ENCODE data around the gene METRN.
"Not testable (repeated sequence)": the region's sequence is repeated elsewhere in the genome, so short reads cannot be mapped to it uniquely, and the experiment has no call there.

METRN gene

DNA sequence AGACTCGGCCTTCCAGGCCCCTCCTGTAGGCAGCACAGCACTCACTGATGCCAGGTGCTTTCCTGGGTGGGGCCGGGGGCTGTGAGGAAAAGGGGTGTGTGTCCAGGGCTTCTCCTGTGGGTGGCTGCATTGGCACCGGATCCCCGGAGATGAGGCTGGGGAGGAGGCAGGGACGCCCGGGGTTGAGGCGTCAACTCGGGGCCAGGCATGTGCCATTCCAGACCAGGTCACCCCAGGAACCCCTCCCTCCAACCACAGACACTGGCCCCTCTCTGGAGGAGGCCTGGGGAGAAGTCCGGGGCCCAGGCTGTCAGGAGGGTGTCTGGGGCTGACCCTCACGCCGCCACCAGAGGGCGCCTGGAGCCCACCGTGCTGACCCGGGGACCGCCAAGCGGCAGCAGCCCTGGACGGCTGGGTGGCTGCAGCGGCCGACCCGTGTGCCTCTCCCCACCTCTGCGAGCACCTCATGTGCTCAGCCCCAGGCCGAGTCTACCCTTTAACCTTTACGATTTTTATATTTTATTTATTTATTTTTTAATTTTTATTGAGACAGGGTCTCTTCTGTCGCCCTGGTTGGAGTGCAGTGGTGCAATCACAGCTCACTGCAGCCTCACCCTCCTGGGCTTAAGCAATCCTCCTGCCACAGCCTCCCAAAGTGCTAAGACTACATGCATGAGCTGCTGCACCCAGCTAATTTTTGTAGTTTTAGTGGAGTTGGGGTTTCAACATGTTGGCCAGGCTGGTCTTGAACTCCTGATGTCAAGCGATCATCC is 3.2 kb upstream of the METRN start (continued):
- TF ChIP-seq, protein P1, sequence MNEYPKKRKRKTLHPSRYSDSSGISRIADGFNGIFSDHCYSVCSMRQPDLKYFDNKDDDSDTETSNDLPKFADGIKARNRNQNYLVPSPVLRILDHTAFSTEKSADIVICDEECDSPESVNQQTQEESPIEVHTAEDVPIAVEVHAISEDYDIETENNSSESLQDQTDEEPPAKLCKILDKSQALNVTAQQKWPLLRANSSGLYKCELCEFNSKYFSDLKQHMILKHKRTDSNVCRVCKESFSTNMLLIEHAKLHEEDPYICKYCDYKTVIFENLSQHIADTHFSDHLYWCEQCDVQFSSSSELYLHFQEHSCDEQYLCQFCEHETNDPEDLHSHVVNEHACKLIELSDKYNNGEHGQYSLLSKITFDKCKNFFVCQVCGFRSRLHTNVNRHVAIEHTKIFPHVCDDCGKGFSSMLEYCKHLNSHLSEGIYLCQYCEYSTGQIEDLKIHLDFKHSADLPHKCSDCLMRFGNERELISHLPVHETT (tag by site-specific recombination; IDR thresholded peaks at IDR 0.05): no peak
- TF ChIP-seq KLF10 (tag by site-specific recombination; IDR thresholded peaks at IDR 0.05) (no peak), KLF1 (tag by site-specific recombination; IDR thresholded peaks at IDR 0.05) (peak; percentile 42; the same call in 1 of the 2 replicates), ZFP69B (tag by site-specific recombination; IDR thresholded peaks at IDR 0.05) (0 out of 2 replicates have a peak, but pooled peaks have one; percentile 25), ZNF621 (tag by site-specific recombination; IDR thresholded peaks at IDR 0.05) (no peak), ZNF221 (tag by site-specific recombination; IDR thresholded peaks at IDR 0.05; ENCODE audit: borderline replicate concordance) (no peak), SP7 (tag by site-specific recombination; IDR thresholded peaks at IDR 0.05) (peak; percentile 10; the same call in 1 of the 2 replicates), ZNF654 (tag by site-specific recombination; IDR thresholded peaks at IDR 0.05; ENCODE audit: low read depth) (peak; percentile 73), ZNF184 (tag by site-specific recombination; IDR thresholded peaks at IDR 0.05) (no peak), ZNF747 (tag by site-specific recombination; IDR thresholded peaks at IDR 0.05) (no peak), ZNF292 (tag by site-specific recombination; IDR thresholded peaks at IDR 0.05; ENCODE audit: borderline replicate concordance, low read depth) (no peak), ZNF561 (tag by site-specific recombination; IDR thresholded peaks at IDR 0.05; ENCODE audit: borderline replicate concordance) (peak; percentile 30; the same call in 1 of the 2 replicates), ZNF626 (tag by site-specific recombination; IDR thresholded peaks at IDR 0.05) (no peak), ZNF768 (tag by site-specific recombination; IDR thresholded peaks at IDR 0.05) (peak; percentile 10; the same call in 1 of the 2 replicates)
- TF ChIP-seq, protein P2, sequence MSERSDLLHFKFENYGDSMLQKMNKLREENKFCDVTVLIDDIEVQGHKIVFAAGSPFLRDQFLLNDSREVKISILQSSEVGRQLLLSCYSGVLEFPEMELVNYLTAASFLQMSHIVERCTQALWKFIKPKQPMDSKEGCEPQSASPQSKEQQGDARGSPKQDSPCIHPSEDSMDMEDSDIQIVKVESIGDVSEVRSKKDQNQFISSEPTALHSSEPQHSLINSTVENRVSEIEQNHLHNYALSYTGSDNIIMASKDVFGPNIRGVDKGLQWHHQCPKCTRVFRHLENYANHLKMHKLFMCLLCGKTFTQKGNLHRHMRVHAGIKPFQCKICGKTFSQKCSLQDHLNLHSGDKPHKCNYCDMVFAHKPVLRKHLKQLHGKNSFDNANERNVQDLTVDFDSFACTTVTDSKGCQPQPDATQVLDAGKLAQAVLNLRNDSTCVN (tag by site-specific recombination; optimal IDR thresholded peaks at IDR 0.05): peak; percentile 15

DNA sequence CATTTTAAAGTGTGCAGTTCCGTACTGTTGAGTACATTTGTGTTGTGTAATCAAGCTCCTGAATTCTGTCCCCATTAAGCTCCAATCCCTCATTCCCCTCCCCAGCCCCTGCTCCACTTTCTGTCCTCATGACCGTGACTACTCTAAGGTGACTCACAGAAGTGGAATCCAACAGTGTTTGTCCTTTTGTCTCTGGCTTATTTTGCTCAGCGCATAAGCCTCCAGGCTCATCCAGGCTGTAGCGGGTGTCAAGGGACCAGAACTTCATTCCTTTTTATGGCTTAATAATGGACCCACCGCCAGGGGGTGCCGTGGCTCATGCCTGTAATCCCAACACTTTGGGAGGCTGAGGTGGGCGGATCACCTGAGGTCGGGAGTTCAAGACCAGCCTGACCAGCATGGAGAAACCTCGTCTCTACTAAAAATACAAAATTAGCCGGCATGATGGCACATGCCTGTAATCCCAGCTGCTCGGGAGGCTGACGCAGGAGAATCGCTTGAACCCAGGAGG is 2.1 kb upstream of the METRN start:
- ChIA-PET POLR2A (interaction anchor here (0.6 to 2.5 kb wide), 7 partner anchors 8 to 92 kb away, joined by 3 to 12 read pairs (median 3); partner anchors contain the start of genes ANTKMT, CHTF18, CIAO3 and RPUSD1), CTCF (interaction anchor here (0.6 to 5.7 kb wide), 27 partner anchors 7 to 646 kb away, joined by 3 to 119 read pairs (median 5); partner anchors contain the start of genes ANTKMT, CCDC78, CHTF18 and CIAO3)
- H3K27ac ChIP-seq (ENCODE audit: extremely low read depth, low read depth, low read length); H3K36me3 ChIP-seq (ENCODE audit: control insufficient read depth in 2 of 2, insufficient read depth in 1 of 2, low read length in 2 of 2); H3K9me3 ChIP-seq (ENCODE audit: control insufficient read depth, insufficient read depth, low read depth, low read length); H3K4me3 ChIP-seq (ENCODE audit: low read depth, low read length): not testable (repeated sequence)
- H3K4me1 ChIP-seq (ENCODE audit: control insufficient read depth, insufficient read depth, low read length): peaks cover 11% of the 10 kb centered on the region
- TF ChIP-seq ZNF391 (tag by site-specific recombination; IDR thresholded peaks at IDR 0.05; ENCODE audit: borderline replicate concordance, low read depth) (0 out of 2 replicates have a peak, but pooled peaks have one; percentile 57), ZBTB48 (tag by site-specific recombination; IDR thresholded peaks at IDR 0.05) (peak; percentile 79; the same call in 1 of the 2 replicates), ZNF629 (tag by site-specific recombination; IDR thresholded peaks at IDR 0.05) (peak; percentile 80), SCRT2 (tag by site-specific recombination; IDR thresholded peaks at IDR 0.05) (peak; percentile 58), SP3 (tag by site-specific recombination; IDR thresholded peaks at IDR 0.05) (peak; percentile 56), ZNF335 (tag by site-specific recombination; conservative IDR thresholded peaks at IDR 0.05) (peak; percentile 46), BCL11A (tag by site-specific recombination; IDR thresholded peaks at IDR 0.05; ENCODE audit: low read depth) (peak; percentile 78; the same call in 1 of the 2 replicates), KLF16 (tag by site-specific recombination; IDR thresholded peaks at IDR 0.05) (peak; percentile 65; the same call in 1 of the 2 replicates), IKZF3 (tag by site-specific recombination; IDR thresholded peaks at IDR 0.05) (peak; percentile 70), ZNF76 (tag by site-specific recombination; IDR thresholded peaks at IDR 0.05; ENCODE audit: borderline replicate concordance, low read depth) (0 out of 2 replicates have a peak, but pooled peaks have one; percentile 35), GLIS1 (tag by site-specific recombination; IDR thresholded peaks at IDR 0.05) (peak; percentile 48; the same call in 1 of the 2 replicates), ZXDB (tag by site-specific recombination; IDR thresholded peaks at IDR 0.05) (peak; percentile 64; the same call in 1 of the 2 replicates), ZNF654 (tag by site-specific recombination; IDR thresholded peaks at IDR 0.05; ENCODE audit: low read depth) (peak; percentile 55)
- TF ChIP-seq, protein P1 (tag by site-specific recombination; IDR thresholded peaks at IDR 0.05): peak; percentile 74; the same call in 1 of the 2 replicates
- TF ChIP-seq, protein P3, sequence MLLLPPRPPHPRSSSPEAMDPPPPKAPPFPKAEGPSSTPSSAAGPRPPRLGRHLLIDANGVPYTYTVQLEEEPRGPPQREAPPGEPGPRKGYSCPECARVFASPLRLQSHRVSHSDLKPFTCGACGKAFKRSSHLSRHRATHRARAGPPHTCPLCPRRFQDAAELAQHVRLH (tag by site-specific recombination; IDR thresholded peaks at IDR 0.05): peak; percentile 90
- TF ChIP-seq, protein P4, sequence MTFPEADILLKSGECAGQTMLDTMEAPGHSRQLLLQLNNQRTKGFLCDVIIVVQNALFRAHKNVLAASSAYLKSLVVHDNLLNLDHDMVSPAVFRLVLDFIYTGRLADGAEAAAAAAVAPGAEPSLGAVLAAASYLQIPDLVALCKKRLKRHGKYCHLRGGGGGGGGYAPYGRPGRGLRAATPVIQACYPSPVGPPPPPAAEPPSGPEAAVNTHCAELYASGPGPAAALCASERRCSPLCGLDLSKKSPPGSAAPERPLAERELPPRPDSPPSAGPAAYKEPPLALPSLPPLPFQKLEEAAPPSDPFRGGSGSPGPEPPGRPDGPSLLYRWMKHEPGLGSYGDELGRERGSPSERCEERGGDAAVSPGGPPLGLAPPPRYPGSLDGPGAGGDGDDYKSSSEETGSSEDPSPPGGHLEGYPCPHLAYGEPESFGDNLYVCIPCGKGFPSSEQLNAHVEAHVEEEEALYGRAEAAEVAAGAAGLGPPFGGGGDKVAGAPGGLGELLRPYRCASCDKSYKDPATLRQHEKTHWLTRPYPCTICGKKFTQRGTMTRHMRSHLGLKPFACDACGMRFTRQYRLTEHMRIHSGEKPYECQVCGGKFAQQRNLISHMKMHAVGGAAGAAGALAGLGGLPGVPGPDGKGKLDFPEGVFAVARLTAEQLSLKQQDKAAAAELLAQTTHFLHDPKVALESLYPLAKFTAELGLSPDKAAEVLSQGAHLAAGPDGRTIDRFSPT (tag by site-specific recombination; IDR thresholded peaks at IDR 0.05): peak; percentile 74; the same call in 1 of the 2 replicates

All from HEK293 (cell line).